ENCODE data around the gene ZIC2.

Gene ZIC2

DNA sequence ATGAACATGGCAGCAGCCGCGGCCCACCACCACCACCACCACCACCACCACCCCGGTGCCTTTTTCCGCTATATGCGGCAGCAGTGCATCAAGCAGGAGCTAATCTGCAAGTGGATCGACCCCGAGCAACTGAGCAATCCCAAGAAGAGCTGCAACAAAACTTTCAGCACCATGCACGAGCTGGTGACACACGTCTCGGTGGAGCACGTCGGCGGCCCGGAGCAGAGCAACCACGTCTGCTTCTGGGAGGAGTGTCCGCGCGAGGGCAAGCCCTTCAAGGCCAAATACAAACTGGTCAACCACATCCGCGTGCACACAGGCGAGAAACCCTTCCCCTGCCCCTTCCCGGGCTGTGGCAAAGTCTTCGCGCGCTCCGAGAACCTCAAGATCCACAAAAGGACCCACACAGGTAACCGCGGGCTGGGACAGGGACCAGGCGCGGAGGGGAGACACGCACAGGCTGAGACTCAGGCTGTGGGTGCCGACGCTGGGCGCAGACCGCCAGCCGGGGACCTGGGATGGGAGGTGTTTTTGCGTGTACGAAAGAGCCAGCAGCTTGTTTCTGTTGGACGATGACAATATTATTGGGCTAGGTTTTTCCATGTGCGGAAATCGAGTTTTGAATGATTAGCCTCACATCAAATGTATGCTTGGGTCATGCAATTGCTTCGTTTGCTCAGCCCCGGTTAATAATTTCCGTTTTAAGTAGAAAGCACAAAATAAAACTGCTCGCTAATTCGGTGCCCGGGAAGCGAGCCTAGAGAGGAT, 1.3 kb downstream of the ZIC2 start:
- TF ChIP-seq, protein P1, sequence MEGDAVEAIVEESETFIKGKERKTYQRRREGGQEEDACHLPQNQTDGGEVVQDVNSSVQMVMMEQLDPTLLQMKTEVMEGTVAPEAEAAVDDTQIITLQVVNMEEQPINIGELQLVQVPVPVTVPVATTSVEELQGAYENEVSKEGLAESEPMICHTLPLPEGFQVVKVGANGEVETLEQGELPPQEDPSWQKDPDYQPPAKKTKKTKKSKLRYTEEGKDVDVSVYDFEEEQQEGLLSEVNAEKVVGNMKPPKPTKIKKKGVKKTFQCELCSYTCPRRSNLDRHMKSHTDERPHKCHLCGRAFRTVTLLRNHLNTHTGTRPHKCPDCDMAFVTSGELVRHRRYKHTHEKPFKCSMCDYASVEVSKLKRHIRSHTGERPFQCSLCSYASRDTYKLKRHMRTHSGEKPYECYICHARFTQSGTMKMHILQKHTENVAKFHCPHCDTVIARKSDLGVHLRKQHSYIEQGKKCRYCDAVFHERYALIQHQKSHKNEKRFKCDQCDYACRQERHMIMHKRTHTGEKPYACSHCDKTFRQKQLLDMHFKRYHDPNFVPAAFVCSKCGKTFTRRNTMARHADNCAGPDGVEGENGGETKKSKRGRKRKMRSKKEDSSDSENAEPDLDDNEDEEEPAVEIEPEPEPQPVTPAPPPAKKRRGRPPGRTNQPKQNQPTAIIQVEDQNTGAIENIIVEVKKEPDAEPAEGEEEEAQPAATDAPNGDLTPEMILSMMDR (IDR thresholded peaks at IDR 0.05; ENCODE audit: low read length, missing control alignments): no peak
- no peak overlapping the region for H3K4me3 ChIP-seq (replicated peaks; ENCODE audit: low read depth, low read length)

DNA sequence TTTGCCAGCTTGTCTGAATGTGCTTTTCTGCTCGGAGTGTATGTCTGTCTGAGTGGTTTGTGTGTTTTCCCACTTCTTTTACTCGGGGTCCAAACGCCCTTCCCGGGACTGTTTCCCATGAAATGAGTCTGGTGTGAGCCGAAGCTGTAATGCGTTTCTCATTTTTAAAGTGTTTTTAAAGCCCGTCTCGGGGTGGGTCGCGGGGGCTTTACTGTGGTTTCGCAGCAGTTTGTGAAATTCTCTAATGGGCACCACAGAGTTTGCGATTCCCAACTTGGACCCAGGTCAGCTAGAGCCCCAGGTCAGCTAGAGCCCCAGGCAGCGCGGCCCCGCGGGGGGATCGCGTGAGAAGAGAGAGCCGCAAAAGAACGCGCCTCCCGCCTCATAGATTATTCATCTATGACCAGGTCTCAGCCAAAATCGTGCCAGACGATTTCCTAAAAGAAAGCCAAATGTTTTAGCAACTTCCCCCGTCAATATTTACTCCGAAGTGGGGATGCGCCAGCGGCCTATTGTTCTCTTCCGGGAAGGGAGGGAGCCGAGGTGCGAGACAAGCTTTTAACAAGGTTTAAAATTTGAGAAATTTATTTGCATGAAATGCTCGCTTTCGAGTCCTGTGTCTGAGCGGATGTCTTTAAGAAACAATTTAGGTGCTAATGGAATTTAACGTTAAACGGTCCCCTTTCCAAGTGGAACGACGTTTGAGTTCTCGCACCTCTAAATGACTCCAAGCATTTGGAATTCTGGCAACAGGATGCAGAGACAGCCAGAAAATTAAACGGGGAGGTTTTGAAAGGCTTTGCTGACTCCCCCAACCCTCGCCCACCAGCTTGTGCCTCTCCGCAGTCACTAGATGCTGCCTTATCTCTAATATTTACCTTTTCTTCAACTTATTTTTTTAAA, 2.2 kb downstream of the ZIC2 start:
- TF ChIP-seq, protein P1 (IDR thresholded peaks at IDR 0.05; ENCODE audit: low read length, missing control alignments): no peak
- no peak for DNase-seq (ENCODE audit: low read depth)
- no peak overlapping the region for H3K4me3 ChIP-seq (replicated peaks; ENCODE audit: low read depth, low read length)

More for the DNA sequence above, 1.3 kb downstream of the ZIC2 start:
- DNase-seq (ENCODE audit: low read depth): no peak

DNA sequence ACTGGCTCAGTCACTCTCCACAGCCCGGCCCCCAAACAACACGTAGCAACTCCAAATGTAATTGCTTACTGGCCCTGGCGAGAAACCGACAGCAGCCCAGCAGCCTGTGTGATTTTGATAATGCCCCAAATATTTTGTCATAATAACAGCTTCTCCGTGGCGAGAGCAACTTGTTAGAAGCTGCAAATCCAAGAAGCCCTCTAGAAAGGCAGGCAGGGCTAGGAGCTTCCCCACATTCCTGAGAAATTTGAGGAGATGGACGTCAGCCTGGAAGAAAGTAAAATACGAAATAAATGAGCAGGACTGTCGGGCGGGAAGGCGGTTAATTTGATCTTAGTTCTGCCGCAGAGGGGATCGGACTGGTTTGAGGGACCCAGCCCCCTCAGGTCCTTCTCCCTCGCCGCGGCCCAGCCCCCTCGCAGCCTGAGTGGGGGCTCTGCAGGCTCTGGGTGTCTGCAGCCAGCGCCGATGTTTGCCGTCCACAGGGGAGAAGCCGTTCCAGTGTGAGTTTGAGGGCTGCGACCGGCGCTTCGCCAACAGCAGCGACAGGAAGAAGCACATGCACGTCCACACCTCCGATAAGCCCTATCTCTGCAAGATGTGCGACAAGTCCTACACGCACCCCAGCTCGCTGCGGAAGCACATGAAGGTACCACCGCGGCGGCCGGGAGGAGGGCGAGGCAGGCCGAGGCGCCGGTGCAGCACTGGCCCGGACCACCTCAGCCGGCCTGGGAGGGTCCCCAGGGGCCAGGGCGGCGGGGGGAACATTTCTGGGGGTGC, 3.1 kb downstream of the ZIC2 start:
- no peak overlapping the region for H3K4me3 ChIP-seq (replicated peaks; ENCODE audit: low read depth, low read length)
- no peak for DNase-seq (ENCODE audit: low read depth)
- TF ChIP-seq, protein P1 (IDR thresholded peaks at IDR 0.05; ENCODE audit: low read length, missing control alignments): no peak

DNA sequence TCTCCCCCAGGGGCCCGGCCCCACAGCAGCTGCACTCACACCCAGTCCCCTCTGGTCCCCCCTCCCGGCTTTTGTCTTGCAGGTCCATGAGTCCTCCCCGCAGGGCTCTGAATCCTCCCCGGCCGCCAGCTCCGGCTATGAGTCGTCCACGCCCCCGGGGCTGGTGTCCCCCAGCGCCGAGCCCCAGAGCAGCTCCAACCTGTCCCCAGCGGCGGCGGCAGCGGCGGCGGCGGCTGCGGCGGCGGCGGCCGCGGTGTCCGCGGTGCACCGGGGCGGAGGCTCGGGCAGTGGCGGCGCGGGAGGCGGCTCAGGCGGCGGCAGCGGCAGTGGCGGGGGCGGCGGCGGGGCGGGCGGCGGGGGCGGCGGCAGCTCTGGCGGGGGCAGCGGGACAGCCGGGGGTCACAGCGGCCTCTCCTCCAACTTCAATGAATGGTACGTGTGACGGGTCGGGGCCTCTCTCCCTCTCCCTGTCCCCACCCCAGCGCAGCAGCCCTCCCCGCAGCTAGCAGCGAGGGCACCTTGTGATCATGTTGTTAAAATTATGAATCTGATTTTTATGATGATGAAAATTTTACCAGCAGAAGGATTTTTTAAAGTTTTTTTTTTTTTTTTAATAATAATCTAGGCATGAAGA, 3.8 kb downstream of the ZIC2 start:
- no peak overlapping the region for H3K4me3 ChIP-seq (replicated peaks; ENCODE audit: low read depth, low read length)
- no peak for DNase-seq (ENCODE audit: low read depth)
- TF ChIP-seq, protein P1 (IDR thresholded peaks at IDR 0.05; ENCODE audit: low read length, missing control alignments): no peak

DNA sequence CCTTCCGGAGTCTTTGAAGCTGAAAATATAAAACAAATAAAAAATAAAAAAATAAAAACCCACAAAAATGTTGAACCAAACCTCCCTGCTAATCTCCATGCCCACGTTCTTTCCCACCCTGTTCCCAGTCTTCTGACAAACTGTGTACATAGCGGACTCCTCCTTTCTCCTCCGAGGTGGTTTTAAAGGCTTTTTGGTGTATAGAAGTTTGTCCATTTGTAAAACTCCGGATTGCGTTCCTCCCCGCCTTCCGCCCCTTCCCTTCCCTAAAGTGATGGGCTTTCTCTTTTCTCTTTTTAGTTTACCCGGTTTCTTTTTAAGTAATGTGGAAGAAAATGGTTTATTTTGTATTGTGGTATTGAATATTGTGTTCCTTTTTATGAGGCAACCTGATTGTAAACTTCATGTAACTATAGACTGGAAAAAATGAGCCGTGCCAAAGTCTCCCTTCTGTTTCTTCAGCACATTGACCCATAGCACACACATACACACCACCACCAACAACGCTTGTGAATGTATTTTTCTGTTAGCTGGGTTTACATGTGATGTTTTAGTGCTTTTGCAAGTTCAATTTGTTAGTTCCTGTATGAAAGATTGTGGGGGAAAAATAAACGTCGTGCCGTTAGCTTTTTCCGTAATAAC, 4.4 kb downstream of the ZIC2 start:
- no peak for DNase-seq (ENCODE audit: low read depth)
- no peak overlapping the region for H3K4me3 ChIP-seq (replicated peaks; ENCODE audit: low read depth, low read length)
- TF ChIP-seq, protein P1 (IDR thresholded peaks at IDR 0.05; ENCODE audit: low read length, missing control alignments): no peak

DNA sequence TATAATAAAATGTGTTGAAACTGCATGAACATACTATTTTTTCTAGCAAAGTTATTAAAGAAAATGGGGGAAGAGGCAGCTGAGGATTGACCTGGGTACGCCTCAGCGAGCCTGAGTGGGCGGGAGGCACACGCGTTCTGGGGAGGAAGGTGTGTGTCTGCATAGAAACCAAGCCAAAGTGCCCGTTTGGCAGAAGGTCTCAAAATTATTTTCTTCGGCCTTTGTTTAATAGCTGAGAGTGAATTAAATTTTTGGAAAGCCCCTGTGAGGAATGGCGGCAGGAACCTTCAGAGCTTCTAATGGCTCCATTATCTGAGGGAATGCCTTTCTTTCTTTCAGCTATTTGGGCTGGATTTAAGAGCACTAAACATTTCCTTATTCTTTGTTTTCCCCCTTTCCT, 5.2 kb downstream of the ZIC2 start:
- no peak overlapping the region for H3K4me3 ChIP-seq (replicated peaks; ENCODE audit: low read depth, low read length)
- TF ChIP-seq, protein P1 (IDR thresholded peaks at IDR 0.05; ENCODE audit: low read length, missing control alignments): no peak
- DNase-seq (ENCODE audit: low read depth): no peak
